Activated naive CD4-positive, alpha-beta T cell treated with anti-CD3 and anti-CD28 coated beads, Interleukin-2, amount 50 U/mL, for 24 hours (primary cell): ENCODE measurements around the gene GUCY1A2.
"Not testable (repeated sequence)": the region's sequence is repeated elsewhere in the genome, so short reads cannot be mapped to it uniquely, and the experiment has no call there.

Experiments
- H3K27ac Mint-ChIP-seq: one replicate; pipeline ENCODE4 v1.8.0; 2021; ENCODE audit warnings: mild to moderate bottlenecking, mixed read lengths
- H3K27me3 Mint-ChIP-seq: one replicate; pipeline ENCODE4 v1.8.0; 2021; ENCODE audit warnings: mixed read lengths
- H3K36me3 Mint-ChIP-seq: one replicate; pipeline ENCODE4 v1.8.0; 2021; ENCODE audit warnings: mixed read lengths
- H3K4me1 Mint-ChIP-seq: one replicate; pipeline ENCODE4 v1.8.0; 2021; ENCODE audit warnings: mixed read lengths
- H3K4me3 Mint-ChIP-seq: one replicate; pipeline ENCODE4 v1.8.0; 2021; ENCODE audit warnings: mild to moderate bottlenecking, mixed read lengths
- H3K9me3 Mint-ChIP-seq: one replicate; pipeline ENCODE4 v1.8.0; 2021; ENCODE audit warnings: mixed read lengths

GUCY1A2 gene

GRCh38 chr11:106852779-106853178 is 165.5 kb downstream of the GUCY1A2 start:
- H3K36me3 Mint-ChIP-seq, result no peaks in the 10 kb centered on the region
- H3K27me3 Mint-ChIP-seq, result no peaks in the 10 kb centered on the region
- no peaks in the 10 kb centered on the region for H3K4me1 Mint-ChIP-seq
- H3K4me3 Mint-ChIP-seq, result no peak overlapping the region
- H3K9me3 Mint-ChIP-seq, result peaks cover 34% of the 10 kb centered on the region
- H3K27ac Mint-ChIP-seq, result no peak overlapping the region

- Mint-ChIP-seq H3K36me3 (no peaks in the 10 kb centered on the region), H3K4me1 (no peaks in the 10 kb centered on the region), H3K27ac (no peak overlapping the region), H3K4me3 (no peak overlapping the region), H3K9me3 (peaks cover 32% of the 10 kb centered on the region), H3K27me3 (no peaks in the 10 kb centered on the region)
Measured at GRCh38 chr11:106848526-106848925, 169.8 kb downstream of the GUCY1A2 start.

- Mint-ChIP-seq H3K27ac (no peak overlapping the region), H3K36me3 (no peaks in the 10 kb centered on the region), H3K4me1 (no peaks in the 10 kb centered on the region), H3K4me3 (no peak overlapping the region), H3K27me3 (no peaks in the 10 kb centered on the region), H3K9me3 (peaks cover 13% of the 10 kb centered on the region)
Measured at GRCh38 chr11:106842134-106842533, 176.1 kb downstream of the GUCY1A2 start.

GRCh38 chr11:106840947-106841346 is 177.3 kb downstream of the GUCY1A2 start:
- H3K4me1 Mint-ChIP-seq, result no peaks in the 10 kb centered on the region
- H3K27ac Mint-ChIP-seq, result no peak overlapping the region
- H3K9me3 Mint-ChIP-seq, result peaks cover 13% of the 10 kb centered on the region
- no peak overlapping the region for H3K4me3 Mint-ChIP-seq
- H3K27me3 Mint-ChIP-seq, result no peaks in the 10 kb centered on the region
- no peaks in the 10 kb centered on the region for H3K36me3 Mint-ChIP-seq

- H3K4me1 Mint-ChIP-seq, result no peaks in the 10 kb centered on the region
- H3K36me3 Mint-ChIP-seq, result no peaks in the 10 kb centered on the region
- no peak overlapping the region for H3K4me3 Mint-ChIP-seq
- no peak overlapping the region for H3K27ac Mint-ChIP-seq
- H3K9me3 Mint-ChIP-seq, result peaks cover 7% of the 10 kb centered on the region
- H3K27me3 Mint-ChIP-seq, result no peaks in the 10 kb centered on the region
Measured at GRCh38 chr11:106840146-106840545, 178.1 kb downstream of the GUCY1A2 start.

- no peak overlapping the region for H3K27ac Mint-ChIP-seq
- H3K27me3 Mint-ChIP-seq, result no peaks in the 10 kb centered on the region
- no peaks in the 10 kb centered on the region for H3K36me3 Mint-ChIP-seq
- no peaks in the 10 kb centered on the region for H3K4me1 Mint-ChIP-seq
- H3K9me3 Mint-ChIP-seq, result peaks cover 6% of the 10 kb centered on the region
- no peak overlapping the region for H3K4me3 Mint-ChIP-seq
Measured at GRCh38 chr11:106834567-106834966, 183.7 kb downstream of the GUCY1A2 start.

GRCh38 chr11:106828976-106829375 is 189.3 kb downstream of the GUCY1A2 start:
- no peaks in the 10 kb centered on the region for H3K27me3 Mint-ChIP-seq
- no peak overlapping the region for H3K4me3 Mint-ChIP-seq
- peaks cover 6% of the 10 kb centered on the region for H3K9me3 Mint-ChIP-seq
- H3K4me1 Mint-ChIP-seq, result no peaks in the 10 kb centered on the region
- H3K36me3 Mint-ChIP-seq, result no peaks in the 10 kb centered on the region
- H3K27ac Mint-ChIP-seq, result no peak overlapping the region

GRCh38 chr11:106828576-106828975 is 189.7 kb downstream of the GUCY1A2 start:
- Mint-ChIP-seq H3K9me3 (peaks cover 6% of the 10 kb centered on the region), H3K4me1 (no peaks in the 10 kb centered on the region), H3K27ac (no peak overlapping the region), H3K27me3 (no peaks in the 10 kb centered on the region), H3K36me3 (no peaks in the 10 kb centered on the region), H3K4me3 (no peak overlapping the region)

- Mint-ChIP-seq H3K9me3 (peaks cover 6% of the 10 kb centered on the region), H3K4me1 (no peaks in the 10 kb centered on the region), H3K27me3 (no peaks in the 10 kb centered on the region), H3K27ac (no peak overlapping the region), H3K36me3 (no peaks in the 10 kb centered on the region), H3K4me3 (no peak overlapping the region)
Measured at GRCh38 chr11:106827687-106828086, 190.6 kb downstream of the GUCY1A2 start.

GRCh38 chr11:106826558-106826957 is 191.7 kb downstream of the GUCY1A2 start:
- not testable (repeated sequence) for H3K9me3 Mint-ChIP-seq, H3K4me1 Mint-ChIP-seq, H3K36me3 Mint-ChIP-seq, H3K27me3 Mint-ChIP-seq, H3K4me3 Mint-ChIP-seq, H3K27ac Mint-ChIP-seq

- Mint-ChIP-seq H3K4me1 (no peaks in the 10 kb centered on the region), H3K36me3 (no peaks in the 10 kb centered on the region), H3K27ac (no peak overlapping the region), H3K4me3 (no peak overlapping the region), H3K9me3 (peaks cover 13% of the 10 kb centered on the region), H3K27me3 (no peaks in the 10 kb centered on the region)
Measured at GRCh38 chr11:106821826-106822225, 196.4 kb downstream of the GUCY1A2 start.

- no peaks in the 10 kb centered on the region for H3K36me3 Mint-ChIP-seq
- H3K27me3 Mint-ChIP-seq, result no peaks in the 10 kb centered on the region
- no peaks in the 10 kb centered on the region for H3K4me1 Mint-ChIP-seq
- no peak overlapping the region for H3K4me3 Mint-ChIP-seq
- peaks cover 12% of the 10 kb centered on the region for H3K9me3 Mint-ChIP-seq
- H3K27ac Mint-ChIP-seq, result no peak overlapping the region
Measured at GRCh38 chr11:106821291-106821690, 197.0 kb downstream of the GUCY1A2 start.

- Mint-ChIP-seq H3K36me3 (no peaks in the 10 kb centered on the region), H3K27me3 (no peaks in the 10 kb centered on the region), H3K4me3 (no peak overlapping the region), H3K9me3 (peaks cover 12% of the 10 kb centered on the region), H3K4me1 (no peaks in the 10 kb centered on the region), H3K27ac (no peak overlapping the region)
Measured at GRCh38 chr11:106818443-106818842, 199.8 kb downstream of the GUCY1A2 start.

GRCh38 chr11:106815209-106815608 is 203.1 kb downstream of the GUCY1A2 start:
- no peaks in the 10 kb centered on the region for H3K36me3 Mint-ChIP-seq
- peaks cover 12% of the 10 kb centered on the region for H3K9me3 Mint-ChIP-seq
- no peak overlapping the region for H3K4me3 Mint-ChIP-seq
- H3K27ac Mint-ChIP-seq, result no peak overlapping the region
- no peaks in the 10 kb centered on the region for H3K27me3 Mint-ChIP-seq
- no peaks in the 10 kb centered on the region for H3K4me1 Mint-ChIP-seq

- H3K27ac Mint-ChIP-seq, result no peak overlapping the region
- H3K9me3 Mint-ChIP-seq, result peaks cover 12% of the 10 kb centered on the region
- H3K4me1 Mint-ChIP-seq, result no peaks in the 10 kb centered on the region
- no peaks in the 10 kb centered on the region for H3K27me3 Mint-ChIP-seq
- no peak overlapping the region for H3K4me3 Mint-ChIP-seq
- H3K36me3 Mint-ChIP-seq, result no peaks in the 10 kb centered on the region
Measured at GRCh38 chr11:106813806-106814205, 204.5 kb downstream of the GUCY1A2 start.

GRCh38 chr11:106794058-106794457 is 224.2 kb downstream of the GUCY1A2 start:
- Mint-ChIP-seq H3K36me3 (no peaks in the 10 kb centered on the region), H3K4me3 (no peak overlapping the region), H3K4me1 (no peaks in the 10 kb centered on the region), H3K9me3 (peaks cover 9% of the 10 kb centered on the region), H3K27me3 (no peaks in the 10 kb centered on the region), H3K27ac (no peak overlapping the region)

- Mint-ChIP-seq H3K4me3 (no peak overlapping the region), H3K4me1 (no peaks in the 10 kb centered on the region), H3K9me3 (peaks cover 12% of the 10 kb centered on the region), H3K27ac (no peak overlapping the region), H3K27me3 (no peaks in the 10 kb centered on the region), H3K36me3 (no peaks in the 10 kb centered on the region)
Measured at GRCh38 chr11:106789406-106789805, 228.9 kb downstream of the GUCY1A2 start.
